Measurements from ENCODE around the gene SHROOM3.

The SHROOM3 gene

GRCh38 chr4:76732246-76732645 lies 297.2 kb downstream of the SHROOM3 start:
- no peak for DNase-seq

GRCh38 chr4:76733068-76733771 lies 298.2 kb downstream of the SHROOM3 start:
- DNase-seq: peak; percentile 95

- DNase-seq: no peak
These were observed 301.4 kb downstream of the SHROOM3 start for GRCh38 chr4:76736414-76736813.

GRCh38 chr4:76737180-76737579 lies 302.2 kb downstream of the SHROOM3 start:
- DNase-seq: no peak

GRCh38 chr4:76737771-76738085 lies 302.7 kb downstream of the SHROOM3 start:
- DNase-seq: no peak

GRCh38 chr4:76738086-76738931 lies 303.3 kb downstream of the SHROOM3 start:
- DNase-seq: no peak

- DNase-seq: no peak
These were observed 305.2 kb downstream of the SHROOM3 start for GRCh38 chr4:76740192-76740591.

- no peak for DNase-seq
These were observed 306.0 kb downstream of the SHROOM3 start for GRCh38 chr4:76740866-76741662.

- DNase-seq: no peak
These were observed 306.6 kb downstream of the SHROOM3 start for GRCh38 chr4:76741663-76742020.

GRCh38 chr4:76744241-76744921 lies 309.4 kb downstream of the SHROOM3 start:
- DNase-seq: no peak

GRCh38 chr4:76745240-76745639 lies 310.2 kb downstream of the SHROOM3 start:
- DNase-seq: no peak

GRCh38 chr4:76747563-76747962 lies 312.5 kb downstream of the SHROOM3 start:
- no peak for DNase-seq

GRCh38 chr4:76748649-76749048 lies 313.6 kb downstream of the SHROOM3 start:
- peak; percentile 8 for DNase-seq

GRCh38 chr4:76749355-76749754 lies 314.3 kb downstream of the SHROOM3 start:
- DNase-seq: no peak

- no peak for DNase-seq
These were observed 315.7 kb downstream of the SHROOM3 start for GRCh38 chr4:76750716-76751115.

GRCh38 chr4:76751612-76752343 lies 316.7 kb downstream of the SHROOM3 start:
- no peak for DNase-seq

- peak; percentile 71 for DNase-seq
These were observed 318.0 kb downstream of the SHROOM3 start for GRCh38 chr4:76752861-76753501.

GRCh38 chr4:76753814-76754213 lies 318.8 kb downstream of the SHROOM3 start:
- no peak for DNase-seq

- DNase-seq: no peak
These were observed 319.4 kb downstream of the SHROOM3 start for GRCh38 chr4:76754439-76754838.

- no peak for DNase-seq
These were observed 320.7 kb downstream of the SHROOM3 start for GRCh38 chr4:76755756-76756155.

GRCh38 chr4:76756416-76756815 lies 321.4 kb downstream of the SHROOM3 start:
- no peak for DNase-seq

- DNase-seq: no peak
These were observed 322.4 kb downstream of the SHROOM3 start for GRCh38 chr4:76757418-76757939.
